GM12878 (cell line): ENCODE data around the gene LMNB1. TPM values are rescaled to one million over a fixed set of nuclear protein-coding genes. Genes with fewer than 3 reads are reported as not detected.
A peak's percentile ranks its signal among the peaks of the same experiment; 100 is the strongest.

Experiments
- ATAC-seq: fragments of 200-7000 bp; cut with Tn5 transposase; 3 replicates; pipeline ENCODE4 v1.9.1; 2020; ENCODE audit warnings: mild to moderate bottlenecking, moderate library complexity
- BruUV-seq: library from RNA; stranded (reverse); fragments of 400-500 nt; replicated peaks from 2 replicates; lab custom pipeline; 2021; lab: Mats Ljungman, UMichigan
- CTCF ChIA-PET: fragments of 300-600 bp; sonication (Branson Sonifier 250); formaldehyde crosslinking; extraction: SDS; loops from one replicate; lab custom pipeline; 2021; ENCODE audit warnings: inconsistent platforms; lab: Yijun Ruan, JAX
- POLR2A ChIA-PET: fragments of 350-600 bp; formaldehyde crosslinking; extraction: SDS; loops from one replicate; lab custom pipeline; 2021; ENCODE audit warnings: inconsistent platforms; lab: Charles Lee
- RAD21 ChIA-PET: fragments of 300-600 bp; sonication (Branson Sonifier 250); formaldehyde crosslinking; loops from one replicate; lab custom pipeline; 2023; ENCODE audit warnings: antibody characterized with exemption; ENCODE audit not compliant: unreplicated experiment; lab: Charles Lee
- SMC1A ChIA-PET: fragments of 300-600 bp; sonication (Branson Sonifier 250); formaldehyde crosslinking; loops from one replicate; lab custom pipeline; 2023; ENCODE audit not compliant: unreplicated experiment, uncharacterized antibody; lab: Charles Lee
- DNase-seq: peaks from one replicate; pipeline ENCODE4 v3.0.0-alpha.2; 2011; ENCODE audit warnings: low read depth, low spot score
- FAIRE-seq: peaks from 3 replicates; lab custom pipeline; 2011; peaks lifted over from hg19 to GRCh38; lab: Jason Lieb, UNC
- H2AFZ ChIP-seq: 2 replicates; pipeline ENCODE4 v1.6.0; 2011; ENCODE audit warnings: low read depth, low read length, control low read depth; ENCODE audit not compliant: control insufficient read depth
- H3K27ac ChIP-seq: 2 replicates; pipeline ENCODE4 v1.5.1; 2011; ENCODE audit warnings: control low read depth; ENCODE audit not compliant: control insufficient read depth, insufficient read depth
- H3K27me3 ChIP-seq, 2 experiments: replicated peaks in 1 of 2; 2 replicates each; pipeline versions ENCODE4 v1.6.0 to v1.6.1; 2011; ENCODE audit warnings: low read length in 1 of 2; ENCODE audit not compliant: control insufficient read depth in 2 of 2, insufficient read depth in 2 of 2
- H3K36me3 ChIP-seq, 2 experiments: 2 replicates each; pipeline ENCODE4 v1.5.1; 2011; ENCODE audit warnings: low read length in 1 of 2; ENCODE audit not compliant: control insufficient read depth in 2 of 2, insufficient read depth in 2 of 2
- H3K4me1 ChIP-seq: 2 replicates; pipeline ENCODE4 v1.6.1; 2011; ENCODE audit warnings: mild to moderate bottlenecking, low read length, moderate library complexity, mixed read lengths; ENCODE audit not compliant: control insufficient read depth, insufficient read depth
- H3K4me2 ChIP-seq: 2 replicates; pipeline ENCODE4 v1.6.0; 2011; ENCODE audit warnings: control low read depth; ENCODE audit not compliant: control insufficient read depth, insufficient read depth
- H3K4me3 ChIP-seq: fragments of 200-600 bp; sonication (generic); 2 replicates; pipeline ENCODE4 v1.5.1; 2016
- H3K79me2 ChIP-seq: 2 replicates; pipeline ENCODE4 v1.6.0; 2011; ENCODE audit warnings: low read length; ENCODE audit not compliant: control insufficient read depth, insufficient read depth
- H3K9ac ChIP-seq: 2 replicates; pipeline ENCODE4 v1.8.0; 2011; ENCODE audit warnings: low read length, control low read depth, mixed read lengths; ENCODE audit not compliant: control insufficient read depth, insufficient read depth
- H3K9me3 ChIP-seq: replicated peaks from 3 replicates; pipeline ENCODE4 v1.5.1; 2011; ENCODE audit warnings: mild to moderate bottlenecking, low read length; ENCODE audit not compliant: control insufficient read depth, insufficient read depth
- H4K20me1 ChIP-seq: 2 replicates; pipeline ENCODE4 v1.6.0; 2011; ENCODE audit not compliant: control insufficient read depth, insufficient read depth
- BHLHE40 ChIP-seq, 2 experiments: fragments of 450-650 bp in 1 of 2; IDR thresholded peaks; 2 replicates each; pipeline ENCODE4 v1.6.1; 2011 to 2017; ENCODE audit warnings: low read depth in 2 of 2, borderline replicate concordance in 1 of 2, improper control_type of control experiment in 1 of 2, low read length in 1 of 2, mild to moderate bottlenecking in 1 of 2
- CBFB ChIP-seq: IDR thresholded peaks from 2 replicates; pipeline ENCODE4 v1.6.1; 2016; ENCODE audit warnings: antibody characterized with exemption, low read depth
- CBX3 ChIP-seq: fragments of 200-600 bp; sonication (generic); IDR thresholded peaks from 2 replicates; pipeline ENCODE4 v1.6.1; 2016; ENCODE audit warnings: low read depth, borderline replicate concordance
- CHD2 ChIP-seq: IDR thresholded peaks from 2 replicates; pipeline ENCODE4 v1.6.1; 2011; ENCODE audit warnings: low read depth, low read length, improper control_type of control experiment, borderline replicate concordance
- CREB1 ChIP-seq: IDR thresholded peaks from 2 replicates; pipeline ENCODE4 v1.6.1; 2012; ENCODE audit warnings: low read depth, mild to moderate bottlenecking, inconsistent platforms
- DPF2 ChIP-seq: fragments of 450-650 bp; IDR thresholded peaks from 2 replicates; pipeline ENCODE4 v1.6.1; 2017; ENCODE audit warnings: mild to moderate bottlenecking
- EGR1 ChIP-seq, 2 experiments: IDR thresholded peaks; 1 replicate in 1 of 2; 2 replicates in 1 of 2; pipeline ENCODE4 v1.6.1; 2011 to 2012; ENCODE audit warnings: low read depth in 2 of 2, low read length in 2 of 2, borderline replicate concordance in 1 of 2, mild to moderate bottlenecking in 1 of 2, moderate library complexity in 1 of 2
- HDGF ChIP-seq: fragments of 450-650 bp; IDR thresholded peaks from 2 replicates; pipeline ENCODE4 v1.6.1; 2016; ENCODE audit warnings: antibody characterized with exemption
- MEF2B ChIP-seq: fragments of 450-650 bp; IDR thresholded peaks from 2 replicates; pipeline ENCODE4 v1.6.1; 2018; ENCODE audit warnings: mild to moderate bottlenecking, moderate library complexity; ENCODE audit not compliant: partially characterized antibody, poor library complexity, severe bottlenecking
- POU2F2 ChIP-seq: IDR thresholded peaks from 3 replicates; pipeline ENCODE4 v1.6.1; 2011; ENCODE audit warnings: low read depth, mild to moderate bottlenecking, low read length, borderline replicate concordance
- RCOR1 ChIP-seq: conservative IDR thresholded peaks from 2 replicates; pipeline ENCODE4 v1.6.1; 2012; ENCODE audit warnings: low read depth, low read length, improper control_type of control experiment
- SIN3A ChIP-seq: IDR thresholded peaks from 2 replicates; pipeline ENCODE4 v1.6.1; 2012; ENCODE audit warnings: low read depth, low read length, improper control_type of control experiment
- SP1 ChIP-seq: IDR thresholded peaks from one replicate; pipeline ENCODE4 v1.6.1; 2011; ENCODE audit warnings: low read depth, low read length
- SUPT20H ChIP-seq: IDR thresholded peaks from 2 replicates; pipeline ENCODE4 v1.6.1; 2011; ENCODE audit warnings: low read depth, mild to moderate bottlenecking, low read length, moderate library complexity, borderline replicate concordance; ENCODE audit not compliant: control insufficient read depth
- TAF1 ChIP-seq: IDR thresholded peaks from 2 replicates; pipeline ENCODE4 v1.6.1; 2011; ENCODE audit warnings: mild to moderate bottlenecking, low read depth, low read length, borderline replicate concordance
- ZNF24 ChIP-seq: fragments of 450-650 bp; IDR thresholded peaks from 2 replicates; pipeline ENCODE4 v1.6.1; 2017; ENCODE audit warnings: antibody characterized with exemption, mild to moderate bottlenecking
- WGBS: methylation state at CpG from one replicate; pipeline ENCODE4 v1.1.6; 2016; ENCODE audit warnings: low lambda C conversion rate; ENCODE audit not compliant: insufficient replicate concordance, insufficient coverage; ENCODE audit errors: missing lambda C conversion rate; 5-methylcytosine and 5-hydroxymethylcytosine counted together
- in situ Hi-C: fragments of 300-500 bp; cut with MboI; formaldehyde crosslinking; loops from 9 replicates; pipeline ENCODE4 v1.14.3; 2018; ENCODE audit warnings: mixed read lengths
- intact Hi-C: fragments of 100-400 bp; cut with micrococcal nuclease; formaldehyde crosslinking; loops from one replicate; pipeline ENCODE4 v1.14.2; 2022; ENCODE audit not compliant: unreplicated experiment
- polyA plus RNA-seq, 11 experiments: library from polyadenylated mRNA; depleted of rRNA in 4 of 11; unstranded in 6 of 11; stranded (reverse) in 5 of 11; fragments of >200 nt; fragmentation: Nextera tagmentation in 4 of 11; fragmentation: Illumina TruSeq in 1 of 11; extraction: Ambion mirVana in 4 of 11; extraction: Trizol in 1 of 11; gene quantifications; 1 replicate in 1 of 11; 2 replicates in 10 of 11; pipeline versions ENCODE4 v1.2.1 to v1.2.3, GENCODE V29; 2011 to 2016; ENCODE audit warnings: inconsistent platforms in 2 of 11, missing spikeins in 2 of 11, low read depth in 1 of 11
- total RNA-seq, 4 experiments: library from RNA; depleted of rRNA in 3 of 4; stranded (reverse); fragments of >200 nt in 3 of 4; fragmentation: Illumina TruSeq in 1 of 4; extraction: Trizol in 1 of 4; gene quantifications; 2 replicates each; pipeline versions ENCODE4 v1.2.1 to v1.2.3, GENCODE V29; 2013 to 2021
- TF ChIP-seq, protein P1 (sequence below): fragments of 450-650 bp; conservative IDR thresholded peaks from 2 replicates; pipeline ENCODE4 v1.6.1; 2017; ENCODE audit warnings: mild to moderate bottlenecking, moderate library complexity
- TF ChIP-seq, protein P2 (sequence below): fragments of 450-650 bp; IDR thresholded peaks from 2 replicates; pipeline ENCODE4 v1.6.1; 2017; ENCODE audit warnings: mild to moderate bottlenecking, low read depth, inconsistent platforms; ENCODE audit not compliant: poor library complexity, severe bottlenecking

The LMNB1 gene
- total and polyA plus RNA-seq, 10 of the 15 experiments (the other 5 are each of a cell fraction or from before 2014, with no cell fraction given), result 7.0 to 185 (median 86.4) TPM

DNA sequence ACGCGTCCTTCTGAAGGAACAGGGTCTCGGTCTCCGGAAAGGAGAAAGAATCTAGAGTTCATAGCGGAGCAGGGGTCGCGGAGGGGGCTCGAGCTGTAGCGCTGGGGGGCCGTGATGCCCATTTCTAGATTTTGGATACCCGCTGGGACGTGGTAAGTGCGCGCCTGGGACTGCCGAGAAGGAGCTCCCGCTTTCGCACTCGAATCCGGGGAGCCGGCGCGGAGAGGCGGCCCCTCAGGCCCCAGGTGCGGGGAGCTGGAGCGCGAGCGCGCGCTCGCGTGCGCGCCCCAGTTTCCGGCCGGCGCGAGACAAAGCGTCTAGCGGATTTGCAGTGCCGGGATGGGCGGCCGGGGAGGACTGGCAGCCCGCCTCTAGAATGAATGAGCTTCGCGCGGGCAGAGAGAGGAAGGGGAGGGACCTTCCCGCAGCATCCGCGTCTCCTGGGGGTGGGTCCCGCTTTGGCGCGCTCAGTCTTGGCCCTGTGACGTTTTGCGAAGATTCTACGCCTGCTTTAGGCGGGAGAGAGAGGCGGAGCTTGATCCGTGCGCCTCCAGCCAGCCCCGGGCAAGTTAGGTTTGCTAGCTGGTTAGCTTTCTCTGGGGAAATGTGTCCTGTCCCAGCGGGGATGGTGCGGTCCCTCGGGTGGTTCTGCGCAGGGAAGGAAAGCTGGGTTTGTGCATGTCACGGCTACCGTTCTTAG lies 1.2 kb downstream of the LMNB1 start:
- peaks cover 4% of the 10 kb centered on the region; the same call in 1 of the 2 replicates for H4K20me1 ChIP-seq
- WGBS, result under 1% methylated on average over 40 of the region's 66 CpGs
- H3K4me2 ChIP-seq, result peak overlapping the region; percentile 88
- peak overlapping the region; percentile 96 for H3K4me3 ChIP-seq
- no peaks in the 10 kb centered on the region for H3K4me1 ChIP-seq
- ATAC-seq (peak; percentile 79), FAIRE-seq (peak; percentile 13), DNase-seq (peak; percentile 89)
- intact Hi-C loops, result loop anchor here (1.0 to 10.0 kb wide), 5 partner anchors 30 to 333 kb away; no protein-coding TSS in a partner anchor
- in situ Hi-C loops, result loop anchor here (5.0 kb wide), 1 partner anchor 101 kb away; no protein-coding TSS in a partner anchor
- peaks cover 0 to 3% of the 10 kb centered on the region in 2 experiments; a peak in 1 of 4 replicates for H3K36me3 ChIP-seq
- no TSS peak for BruUV-seq
- H3K79me2 ChIP-seq, result peaks cover 61% of the 10 kb centered on the region
- ChIA-PET RAD21 (interaction anchor here (0.6 to 9.6 kb wide), 35 partner anchors 8 to 715 kb away, joined by 3 to 306 read pairs (median 5); partner anchors contain the start of gene PHAX), CTCF (interaction anchor here (0.9 to 10.4 kb wide), 20 partner anchors 8 to 194 kb away, joined by 3 to 445 read pairs (median 10); partner anchors contain the start of gene PHAX), SMC1A (interaction anchor here (0.8 to 10.7 kb wide), 27 partner anchors 9 to 531 kb away, joined by 3 to 441 read pairs (median 4); no protein-coding TSS in a partner anchor), POLR2A (interaction anchor here (0.5 to 9.6 kb wide), 30 partner anchors 8 to 1577 kb away, joined by 3 to 140 read pairs (median 6); no protein-coding TSS in a partner anchor)
- no peaks in the 10 kb centered on the region for H3K27me3 ChIP-seq
- H3K9me3 ChIP-seq, result no peaks in the 10 kb centered on the region
- H2AFZ ChIP-seq, result peak overlapping the region; percentile 55; the same call in 1 of the 2 replicates
- peak overlapping the region; percentile 96 for H3K27ac ChIP-seq
- H3K9ac ChIP-seq, result peak overlapping the region; percentile 98
- TF ChIP-seq SIN3A (peak; percentile 55), RCOR1 (0 out of 2 replicates have a peak, but pooled peaks have one; percentile 34), SUPT20H (no peak), MEF2B (peak; percentile 88), BHLHE40 (IDR thresholded peaks at IDR 0.05; ENCODE audit: borderline replicate concordance in 1 of 2, low read depth in 2 of 2, low read length in 1 of 2) (peak in 1 of 2 experiments; percentile 75; a peak in 2 of 4 replicates), POU2F2 (peak; percentile 30; the same call in 1 of the 3 replicates), DPF2 (0 out of 2 replicates have a peak, but pooled peaks have one; percentile 8), CREB1 (peak; percentile 94), TAF1 (peak; percentile 97), CHD2 (peak; percentile 40; the same call in 1 of the 2 replicates), CBFB (no peak), SP1 (peak; percentile 25), ZNF24 (no peak), CBX3 (no peak), HDGF (peak; percentile 74), EGR1 (IDR thresholded peaks at IDR 0.05; ENCODE audit: borderline replicate concordance in 1 of 2, low read depth in 2 of 2, low read length in 2 of 2) (no peak; a peak in 1 of 3 replicates)
- TF ChIP-seq, protein P1, sequence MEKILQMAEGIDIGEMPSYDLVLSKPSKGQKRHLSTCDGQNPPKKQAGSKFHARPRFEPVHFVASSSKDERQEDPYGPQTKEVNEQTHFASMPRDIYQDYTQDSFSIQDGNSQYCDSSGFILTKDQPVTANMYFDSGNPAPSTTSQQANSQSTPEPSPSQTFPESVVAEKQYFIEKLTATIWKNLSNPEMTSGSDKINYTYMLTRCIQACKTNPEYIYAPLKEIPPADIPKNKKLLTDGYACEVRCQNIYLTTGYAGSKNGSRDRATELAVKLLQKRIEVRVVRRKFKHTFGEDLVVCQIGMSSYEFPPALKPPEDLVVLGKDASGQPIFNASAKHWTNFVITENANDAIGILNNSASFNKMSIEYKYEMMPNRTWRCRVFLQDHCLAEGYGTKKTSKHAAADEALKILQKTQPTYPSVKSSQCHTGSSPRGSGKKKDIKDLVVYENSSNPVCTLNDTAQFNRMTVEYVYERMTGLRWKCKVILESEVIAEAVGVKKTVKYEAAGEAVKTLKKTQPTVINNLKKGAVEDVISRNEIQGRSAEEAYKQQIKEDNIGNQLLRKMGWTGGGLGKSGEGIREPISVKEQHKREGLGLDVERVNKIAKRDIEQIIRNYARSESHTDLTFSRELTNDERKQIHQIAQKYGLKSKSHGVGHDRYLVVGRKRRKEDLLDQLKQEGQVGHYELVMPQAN, result peak; percentile 20; the same call in 1 of the 2 replicates
- TF ChIP-seq, protein P2, sequence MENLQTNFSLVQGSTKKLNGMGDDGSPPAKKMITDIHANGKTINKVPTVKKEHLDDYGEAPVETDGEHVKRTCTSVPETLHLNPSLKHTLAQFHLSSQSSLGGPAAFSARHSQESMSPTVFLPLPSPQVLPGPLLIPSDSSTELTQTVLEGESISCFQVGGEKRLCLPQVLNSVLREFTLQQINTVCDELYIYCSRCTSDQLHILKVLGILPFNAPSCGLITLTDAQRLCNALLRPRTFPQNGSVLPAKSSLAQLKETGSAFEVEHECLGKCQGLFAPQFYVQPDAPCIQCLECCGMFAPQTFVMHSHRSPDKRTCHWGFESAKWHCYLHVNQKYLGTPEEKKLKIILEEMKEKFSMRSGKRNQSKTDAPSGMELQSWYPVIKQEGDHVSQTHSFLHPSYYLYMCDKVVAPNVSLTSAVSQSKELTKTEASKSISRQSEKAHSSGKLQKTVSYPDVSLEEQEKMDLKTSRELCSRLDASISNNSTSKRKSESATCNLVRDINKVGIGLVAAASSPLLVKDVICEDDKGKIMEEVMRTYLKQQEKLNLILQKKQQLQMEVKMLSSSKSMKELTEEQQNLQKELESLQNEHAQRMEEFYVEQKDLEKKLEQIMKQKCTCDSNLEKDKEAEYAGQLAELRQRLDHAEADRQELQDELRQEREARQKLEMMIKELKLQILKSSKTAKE, result peak; percentile 31
